ENCODE data around the gene ULK4.
"Not testable (repeated sequence)": the region's sequence is repeated elsewhere in the genome, so short reads cannot be mapped to it uniquely, and the experiment has no call there.

Gene ULK4

GRCh38 chr3:41441139-41441538, 520.8 kb downstream of the ULK4 start:
- DNase-seq (ENCODE audit: low read depth) = no peak

GRCh38 chr3:41436983-41437382, 524.9 kb downstream of the ULK4 start:
- no peak for DNase-seq (ENCODE audit: low read depth)

GRCh38 chr3:41434781-41435180, 527.1 kb downstream of the ULK4 start:
- DNase-seq (ENCODE audit: low read depth) = no peak

DNA sequence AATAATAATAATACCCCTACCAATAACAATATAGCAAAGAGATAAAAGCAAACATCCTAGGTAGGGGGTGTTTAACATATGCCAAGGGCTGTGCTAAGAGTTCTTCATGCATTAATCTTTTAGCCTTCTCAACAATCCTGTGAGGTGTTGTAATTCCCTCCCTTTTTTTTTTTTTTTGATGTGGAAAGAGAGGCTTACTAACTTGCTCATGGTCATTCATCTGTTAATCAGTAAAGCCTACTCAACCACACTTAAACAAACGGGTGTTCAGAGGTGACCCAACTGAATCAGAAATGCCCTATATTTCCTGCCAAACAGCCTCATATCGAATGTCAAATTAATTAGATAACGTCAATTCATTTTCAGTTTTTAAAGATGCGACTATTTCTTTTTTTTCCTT, 530.5 kb downstream of the ULK4 start:
- DNase-seq (ENCODE audit: low read depth) = no peak

GRCh38 chr3:41430886-41431285, 531.0 kb downstream of the ULK4 start:
- no peak for DNase-seq (ENCODE audit: low read depth)

GRCh38 chr3:41430391-41430790, 531.5 kb downstream of the ULK4 start:
- DNase-seq (ENCODE audit: low read depth) = no peak

DNA sequence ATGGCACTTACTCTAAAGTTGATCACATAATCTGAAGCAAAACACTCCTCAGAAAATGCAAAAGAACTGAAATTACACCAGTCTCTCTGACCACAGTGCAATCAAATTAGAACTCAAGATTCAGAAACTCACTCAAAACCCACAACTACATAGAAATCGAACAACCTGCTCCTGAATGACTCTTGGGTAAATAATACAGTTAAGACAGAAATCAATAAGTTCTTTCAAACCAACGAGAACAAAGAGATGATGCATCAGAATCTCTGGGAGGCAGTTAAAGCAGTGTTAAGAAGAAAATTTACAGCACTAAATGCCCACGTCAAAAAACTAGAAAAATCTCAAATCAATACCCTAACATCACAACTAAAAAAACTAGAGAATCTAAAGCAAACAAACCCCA, 535.4 kb downstream of the ULK4 start:
- no peak for DNase-seq (ENCODE audit: low read depth)

GRCh38 chr3:41424543-41425300, 537.2 kb downstream of the ULK4 start:
- DNase-seq (ENCODE audit: low read depth) = no peak

GRCh38 chr3:41419809-41420208, 542.1 kb downstream of the ULK4 start:
- no peak for DNase-seq (ENCODE audit: low read depth)

GRCh38 chr3:41418961-41419691, 542.8 kb downstream of the ULK4 start:
- DNase-seq (ENCODE audit: low read depth) = peak; percentile 49

- no peak for DNase-seq (ENCODE audit: low read depth)
Measured at GRCh38 chr3:41417574-41417973, 544.3 kb downstream of the ULK4 start.

DNA sequence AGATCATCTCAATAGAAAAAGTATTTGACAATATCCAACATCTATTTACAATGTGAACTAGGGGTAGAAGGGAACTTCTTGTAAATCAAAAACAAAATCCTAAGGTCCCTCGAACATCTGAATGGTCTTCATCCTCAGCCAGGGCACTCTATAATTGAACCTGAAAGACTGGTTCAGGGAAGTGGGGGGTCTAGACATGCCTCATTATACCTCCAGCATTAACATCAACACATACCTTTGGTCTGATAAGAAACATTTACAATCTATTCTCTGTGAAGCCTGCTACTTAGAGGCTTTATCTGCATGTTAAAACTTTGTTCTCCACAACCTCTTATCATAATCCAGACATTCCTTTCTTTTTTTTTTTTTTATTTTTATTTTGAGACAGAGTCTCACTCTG, 550.8 kb downstream of the ULK4 start:
- DNase-seq (ENCODE audit: low read depth) = no peak

GRCh38 chr3:41405466-41405865, 556.4 kb downstream of the ULK4 start:
- DNase-seq (ENCODE audit: low read depth) = no peak

DNA sequence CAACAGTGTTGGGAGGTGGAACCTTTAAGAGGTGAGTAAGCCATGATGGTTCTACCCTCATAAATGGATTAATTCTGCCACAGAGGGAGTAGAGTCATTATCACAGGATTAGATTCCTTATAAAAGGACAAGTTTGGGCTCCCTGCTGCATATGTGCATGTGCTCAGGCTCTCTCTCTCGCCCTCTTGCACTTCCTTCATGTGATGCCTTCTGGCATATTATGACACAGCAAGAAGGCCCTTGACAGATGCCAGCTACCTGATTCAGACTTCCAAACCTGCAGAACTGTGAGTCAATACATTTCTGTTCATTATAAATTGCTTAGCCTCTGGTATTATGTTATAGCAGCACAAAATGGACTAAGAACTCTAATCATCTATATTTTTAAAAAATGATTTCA, 557.3 kb downstream of the ULK4 start:
- no peak for DNase-seq (ENCODE audit: low read depth)

- DNase-seq (ENCODE audit: low read depth) = no peak
Measured at GRCh38 chr3:41394896-41395295, 567.0 kb downstream of the ULK4 start.

- not testable (repeated sequence) for DNase-seq (ENCODE audit: low read depth)
Measured at GRCh38 chr3:41370765-41371535, 591.0 kb downstream of the ULK4 start.

DNA sequence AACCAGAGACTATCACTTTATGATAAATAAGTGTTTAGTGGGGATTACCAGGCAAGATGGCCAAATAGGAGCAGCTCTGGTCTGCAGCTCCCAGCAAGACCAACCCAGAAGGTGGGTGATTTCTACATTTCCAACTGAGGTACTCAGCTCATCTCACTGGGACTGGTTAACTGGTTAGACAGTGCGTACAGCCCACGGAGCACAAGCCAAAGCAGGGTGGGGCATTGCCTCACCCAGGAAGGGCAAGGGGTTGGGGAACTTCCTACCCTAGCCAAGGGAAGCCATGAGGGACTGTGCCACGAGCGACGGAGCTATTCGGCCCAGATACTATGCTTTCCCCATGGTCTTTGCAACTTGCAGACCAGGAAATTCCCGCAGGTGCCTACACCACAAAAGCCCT, 591.6 kb downstream of the ULK4 start:
- DNase-seq (ENCODE audit: low read depth) = no peak

DNA sequence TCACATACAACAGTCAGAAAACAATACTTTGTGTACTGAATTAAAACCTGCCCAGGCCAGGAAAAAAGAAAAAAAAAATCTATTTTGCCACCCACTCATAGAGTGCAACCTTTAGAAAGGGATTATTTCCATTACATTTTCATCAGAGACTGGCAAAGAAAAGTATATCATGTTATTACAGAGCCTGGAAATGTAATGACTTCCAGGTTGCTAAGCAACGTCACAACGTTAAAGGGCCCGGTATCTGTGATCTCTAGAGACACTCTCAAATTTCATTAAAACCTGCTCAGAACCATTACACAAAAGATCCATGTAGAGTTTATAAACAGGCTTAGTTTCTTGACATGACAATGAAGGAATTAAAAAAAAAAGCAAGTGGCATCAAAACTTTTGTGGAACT, 592.1 kb downstream of the ULK4 start:
- DNase-seq (ENCODE audit: low read depth) = no peak

DNA sequence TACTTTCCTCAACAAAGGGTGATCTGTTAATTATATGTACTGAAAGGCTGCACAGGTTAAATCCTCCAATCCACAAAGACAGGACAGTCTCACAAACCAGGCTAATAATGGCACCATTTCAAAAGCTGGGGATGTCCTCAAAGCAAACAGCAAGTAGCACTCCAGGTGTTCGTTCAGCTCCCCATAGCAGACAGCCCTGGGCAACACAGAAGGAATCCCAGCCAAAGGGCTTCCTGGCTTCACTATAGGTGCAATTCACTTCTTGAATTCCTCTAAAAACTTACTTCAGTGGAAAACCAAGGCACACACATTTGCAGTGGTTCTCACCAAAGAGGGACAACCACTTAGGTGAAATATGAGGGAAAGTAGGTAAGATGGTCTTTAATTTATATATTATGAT, 595.9 kb downstream of the ULK4 start:
- no peak for DNase-seq (ENCODE audit: low read depth)

DNA sequence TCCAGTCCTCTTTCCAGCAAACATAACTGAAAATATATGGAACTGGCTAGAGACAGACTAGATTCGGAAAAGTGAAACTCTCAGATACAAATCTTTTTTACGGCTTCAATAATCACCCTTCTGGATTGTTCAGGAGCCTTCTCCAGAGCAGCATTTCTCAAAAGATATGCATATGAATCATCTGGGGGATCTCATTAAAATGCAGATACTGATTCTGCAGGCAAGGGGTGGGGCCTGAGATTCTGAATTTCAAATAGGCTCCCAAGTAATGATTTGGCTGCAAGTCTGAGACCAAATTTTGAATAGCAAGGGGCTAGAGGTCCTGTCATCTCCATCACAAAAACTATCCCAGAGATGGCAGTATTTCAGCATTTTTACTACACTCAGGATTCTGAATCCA, 597.2 kb downstream of the ULK4 start:
- DNase-seq (ENCODE audit: low read depth) = no peak

DNA sequence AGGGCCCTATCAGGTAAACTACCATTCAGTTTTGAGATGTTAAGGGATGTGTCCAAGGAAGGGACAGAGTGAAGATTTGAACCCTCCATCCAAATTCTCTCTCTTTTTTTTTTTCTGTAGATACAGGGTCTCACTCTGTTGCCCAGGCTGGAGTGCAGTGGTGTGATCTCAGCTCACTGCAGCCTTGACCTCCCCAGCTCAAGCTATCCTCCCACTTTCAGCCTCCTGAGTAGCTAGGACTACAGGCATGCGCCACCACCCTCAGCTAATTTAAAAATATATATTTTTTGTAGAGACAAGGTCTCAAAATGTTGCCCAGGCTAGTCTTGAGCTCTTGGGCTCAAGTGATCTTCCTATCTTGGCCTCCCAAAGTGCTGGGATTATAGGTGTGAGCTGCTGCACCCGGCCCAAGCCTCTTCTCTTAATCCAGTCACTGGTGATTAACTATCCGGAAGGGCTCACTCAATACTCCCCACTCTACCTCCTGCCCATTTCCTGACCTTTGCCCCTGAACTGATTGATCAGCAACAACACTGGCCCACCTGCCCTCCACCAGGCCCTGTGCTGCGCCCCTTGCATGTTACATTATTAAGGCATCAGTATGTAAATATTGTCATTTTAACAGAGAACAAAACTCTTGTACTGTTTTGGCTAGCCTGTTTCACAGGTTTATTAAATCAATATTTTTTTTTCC, 597.9 kb downstream of the ULK4 start:
- DNase-seq (ENCODE audit: low read depth) = no peak
